H54 (cell line): ENCODE results near the gene HSPG2.
"Not testable (repeated sequence)": the region's sequence is repeated elsewhere in the genome, so short reads cannot be mapped to it uniquely, and the experiment has no call there.

ENCODE experiments used
- DNase-seq: peaks from one replicate; pipeline ENCODE4 v3.0.0; 2011; ENCODE audit warnings: low spot score, mixed read lengths; ENCODE audit not compliant: insufficient read length
- FAIRE-seq: peaks from 3 replicates; lab custom pipeline; 2011; peaks lifted over from hg19 to GRCh38; lab: Jason Lieb, UNC
- POLR2A ChIP-seq: IDR thresholded peaks from 2 replicates; pipeline ENCODE4 v1.6.1; 2011; ENCODE audit warnings: low read depth, mild to moderate bottlenecking, low read length

HSPG2 gene

DNA sequence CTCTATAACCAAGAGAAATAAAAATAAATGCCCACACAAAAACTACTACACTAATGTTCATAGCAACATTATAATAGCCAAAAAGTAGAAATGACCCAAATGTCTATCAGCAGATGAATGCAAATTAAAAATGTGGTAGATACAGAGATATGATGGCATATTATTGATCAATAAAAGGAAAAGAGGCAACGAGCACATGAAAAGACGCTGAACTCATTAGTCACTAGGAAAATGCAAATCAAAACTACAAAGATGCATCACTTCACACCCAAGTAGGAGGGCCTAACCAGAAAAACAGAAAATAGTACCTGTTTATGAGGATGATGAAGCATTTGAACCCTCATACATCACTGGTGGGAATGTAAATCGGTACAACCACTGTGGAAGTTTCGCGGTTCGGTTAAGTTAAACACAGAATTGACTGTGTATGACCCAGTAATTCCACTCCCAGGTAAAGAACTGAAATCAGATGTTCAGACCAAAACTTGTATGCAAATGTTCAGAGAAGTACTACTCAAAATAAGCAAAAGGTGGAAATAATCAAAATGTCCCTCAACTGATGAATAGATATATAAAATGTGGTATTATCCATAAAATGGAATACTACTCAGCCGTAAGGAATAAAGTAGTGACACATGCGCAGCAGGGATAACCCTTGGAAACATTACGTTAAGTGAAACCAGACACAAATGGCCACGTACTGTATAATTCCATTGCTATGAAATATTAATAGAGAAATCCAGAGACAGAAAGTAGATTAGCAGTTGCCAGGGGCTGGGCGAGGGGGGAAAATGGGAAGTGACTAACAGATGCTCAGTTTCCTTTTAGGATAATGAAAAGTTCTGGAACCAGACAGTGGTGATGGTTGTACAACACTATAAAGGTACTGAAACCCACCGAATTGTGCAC lies 157.2 kb downstream of the HSPG2 start:
- no peak for TF ChIP-seq POLR2A
- DNase-seq (no peak), FAIRE-seq (no peak)

GRCh38 chr1:21778405-21778727 lies 158.7 kb downstream of the HSPG2 start:
- FAIRE-seq (no peak), DNase-seq (no peak)
- no peak for TF ChIP-seq POLR2A

- not testable (repeated sequence) for FAIRE-seq, DNase-seq
Observed at GRCh38 chr1:21776925-21777324, 160.2 kb downstream of the HSPG2 start.

DNA sequence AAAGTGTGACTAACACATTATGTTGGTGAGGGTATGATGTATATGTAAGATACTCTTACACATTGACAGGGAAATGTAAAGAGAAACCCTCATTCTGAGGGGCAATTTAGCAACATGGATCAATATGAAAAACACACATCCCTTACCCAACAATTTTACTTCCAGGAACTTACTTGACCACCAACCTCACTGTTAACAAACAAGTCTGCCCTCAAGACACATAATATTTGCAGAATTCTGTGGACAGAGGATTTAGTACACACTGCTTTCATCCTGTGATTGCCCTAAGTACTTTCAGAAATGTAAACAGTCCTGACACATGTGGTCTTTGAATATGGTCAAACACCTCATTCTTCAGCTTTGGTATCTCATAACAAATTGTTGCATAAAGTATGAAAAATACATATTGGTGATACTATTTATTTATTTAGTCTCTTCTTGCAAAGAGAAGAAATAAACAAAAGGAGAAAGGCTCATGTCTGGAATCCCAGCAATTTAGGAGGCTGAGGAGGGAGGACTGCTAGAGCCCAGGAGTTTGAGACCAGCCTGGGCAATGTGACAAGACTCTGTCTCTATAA lies 161.0 kb downstream of the HSPG2 start:
- no peak for TF ChIP-seq POLR2A
- no peak for DNase-seq
- no peak for FAIRE-seq

DNA sequence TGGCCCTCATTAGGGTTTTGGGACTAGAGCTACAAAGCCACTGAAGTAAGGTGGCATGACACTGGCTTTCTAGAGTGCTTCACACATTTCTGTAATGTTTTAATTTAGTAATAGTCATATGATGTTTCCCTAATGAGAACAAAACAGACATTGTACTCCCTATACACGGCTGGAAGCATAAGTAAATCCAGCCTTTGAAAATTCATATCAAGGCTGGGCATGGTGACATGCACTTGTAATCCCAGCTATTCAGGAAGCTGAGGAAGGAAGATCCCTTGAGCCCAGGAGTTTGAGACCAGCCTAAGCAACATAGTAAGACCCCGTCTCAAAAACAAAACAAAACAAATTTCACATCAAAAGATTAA lies 161.6 kb downstream of the HSPG2 start:
- DNase-seq (no peak), FAIRE-seq (no peak)
- TF ChIP-seq POLR2A, result no peak

GRCh38 chr1:21774835-21775549 lies 162.1 kb downstream of the HSPG2 start:
- no peak for FAIRE-seq
- DNase-seq, result no peak
- TF ChIP-seq POLR2A, result no peak

GRCh38 chr1:21773585-21773984 lies 163.5 kb downstream of the HSPG2 start:
- TF ChIP-seq POLR2A, result no peak
- FAIRE-seq (no peak), DNase-seq (no peak)
